HG03108 (cell line): ENCODE measurements around the gene MS4A8.
"Not testable (repeated sequence)": the region's sequence is repeated elsewhere in the genome, so short reads cannot be mapped to it uniquely, and the experiment has no call there.

Source experiments
- ATAC-seq: cut with Tn5 transposase; IDR thresholded peaks from one replicate; pipeline ENCODE4 v1.9.1; 2021; ENCODE audit warnings: moderate library complexity; ENCODE audit not compliant: unreplicated experiment

The MS4A8 gene

GRCh38 chr11:60724420-60724819 is 25.0 kb downstream of the MS4A8 start, which contains the start of gene MS4A18:
Gene MS4A18 (plus strand): TSS chr11:60724720.
- no peak for ATAC-seq

- no peak for ATAC-seq
Observed at GRCh38 chr11:60725592-60725991, 26.2 kb downstream of the MS4A8 start.

GRCh38 chr11:60731586-60731985 is 32.2 kb downstream of the MS4A8 start:
- no peak for ATAC-seq

- ATAC-seq = no peak
Observed at GRCh38 chr11:60734279-60734678, 34.9 kb downstream of the MS4A8 start.

GRCh38 chr11:60739114-60739513 is 39.7 kb downstream of the MS4A8 start:
- no peak for ATAC-seq

- no peak for ATAC-seq
Observed at GRCh38 chr11:60740573-60740972, 41.2 kb downstream of the MS4A8 start.

- no peak for ATAC-seq
Observed at GRCh38 chr11:60741421-60741820, 42.0 kb downstream of the MS4A8 start.

- ATAC-seq = no peak
Observed at GRCh38 chr11:60743058-60743457, 43.6 kb downstream of the MS4A8 start.

- no peak for ATAC-seq
Observed at GRCh38 chr11:60744114-60744513, 44.7 kb downstream of the MS4A8 start.

GRCh38 chr11:60747359-60747873 is 48.0 kb downstream of the MS4A8 start:
- ATAC-seq = no peak

GRCh38 chr11:60748225-60748624 is 48.8 kb downstream of the MS4A8 start:
- ATAC-seq = no peak

GRCh38 chr11:60748821-60749220 is 49.4 kb downstream of the MS4A8 start:
- no peak for ATAC-seq

- ATAC-seq = no peak
Observed at GRCh38 chr11:60750911-60751310, 51.5 kb downstream of the MS4A8 start.

- no peak for ATAC-seq
Observed at GRCh38 chr11:60753309-60753708, 53.9 kb downstream of the MS4A8 start.

- ATAC-seq = no peak
Observed at GRCh38 chr11:60754887-60755286, 55.5 kb downstream of the MS4A8 start.

- ATAC-seq = no peak
Observed at GRCh38 chr11:60756307-60757032, 57.1 kb downstream of the MS4A8 start, which contains the start of gene MS4A15. Gene MS4A15 (plus strand): TSS chr11:60756867. CDS start chr11:60763734, 6,867 bp downstream.

- no peak for ATAC-seq
Observed at GRCh38 chr11:60757231-60757800, 57.9 kb downstream of the MS4A8 start.

GRCh38 chr11:60758671-60759070 is 59.3 kb downstream of the MS4A8 start:
- ATAC-seq = not testable (repeated sequence)

GRCh38 chr11:60759438-60760225 is 60.2 kb downstream of the MS4A8 start:
- not testable (repeated sequence) for ATAC-seq

GRCh38 chr11:60761436-60762190 is 62.2 kb downstream of the MS4A8 start:
- peak; percentile 33 for ATAC-seq
